ENCODE results near the gene IRX3. TPM values are rescaled to one million over a fixed set of nuclear protein-coding genes. Genes with fewer than 3 reads are reported as not detected.

The IRX3 gene
- total RNA-seq, 4 donors from 2014 or later: 0.97 to 15.0 (median 3.5) TPM

DNA sequence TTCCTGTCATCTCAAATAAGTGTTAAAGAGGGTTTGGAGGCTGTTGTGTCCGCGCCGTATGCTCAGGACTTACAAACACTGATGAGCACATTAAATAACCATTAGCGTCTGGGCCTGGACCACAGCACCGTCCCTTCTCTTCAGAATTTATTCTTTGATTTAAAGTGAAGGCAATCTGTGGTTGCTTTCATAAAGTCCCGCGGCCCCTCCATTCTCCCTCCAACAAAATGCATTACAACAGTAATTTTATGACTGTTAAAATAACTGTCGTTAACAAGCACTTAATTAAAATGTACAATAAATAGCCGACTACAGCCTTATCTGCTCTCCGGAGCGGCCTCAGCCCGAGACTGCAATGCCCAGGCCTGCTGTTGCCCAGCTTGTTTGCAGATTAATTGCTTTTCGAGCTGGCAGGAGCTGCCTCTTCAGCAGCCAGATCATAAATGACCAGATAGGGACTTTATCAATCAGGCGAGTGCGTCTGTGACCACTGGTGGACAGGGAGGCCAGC, 30.6 kb upstream of the IRX3 start:
- intact Hi-C loops (cut with DNase I; ENCODE audit: low total_unique reads): no loop called here
- no peaks in the 10 kb centered on the region for H3K9me3 ChIP-seq
- H3K36me3 ChIP-seq: no peaks in the 10 kb centered on the region
- H3K4me1 ChIP-seq: no peaks in the 10 kb centered on the region
- no peak for TF ChIP-seq POLR2A (IDR thresholded peaks at IDR 0.05)
- TF ChIP-seq, protein P1, sequence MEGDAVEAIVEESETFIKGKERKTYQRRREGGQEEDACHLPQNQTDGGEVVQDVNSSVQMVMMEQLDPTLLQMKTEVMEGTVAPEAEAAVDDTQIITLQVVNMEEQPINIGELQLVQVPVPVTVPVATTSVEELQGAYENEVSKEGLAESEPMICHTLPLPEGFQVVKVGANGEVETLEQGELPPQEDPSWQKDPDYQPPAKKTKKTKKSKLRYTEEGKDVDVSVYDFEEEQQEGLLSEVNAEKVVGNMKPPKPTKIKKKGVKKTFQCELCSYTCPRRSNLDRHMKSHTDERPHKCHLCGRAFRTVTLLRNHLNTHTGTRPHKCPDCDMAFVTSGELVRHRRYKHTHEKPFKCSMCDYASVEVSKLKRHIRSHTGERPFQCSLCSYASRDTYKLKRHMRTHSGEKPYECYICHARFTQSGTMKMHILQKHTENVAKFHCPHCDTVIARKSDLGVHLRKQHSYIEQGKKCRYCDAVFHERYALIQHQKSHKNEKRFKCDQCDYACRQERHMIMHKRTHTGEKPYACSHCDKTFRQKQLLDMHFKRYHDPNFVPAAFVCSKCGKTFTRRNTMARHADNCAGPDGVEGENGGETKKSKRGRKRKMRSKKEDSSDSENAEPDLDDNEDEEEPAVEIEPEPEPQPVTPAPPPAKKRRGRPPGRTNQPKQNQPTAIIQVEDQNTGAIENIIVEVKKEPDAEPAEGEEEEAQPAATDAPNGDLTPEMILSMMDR (IDR thresholded peaks at IDR 0.05): no peak
- no peak overlapping the region for H3K4me3 ChIP-seq
- no peaks in the 10 kb centered on the region for H3K27me3 ChIP-seq
- no peak overlapping the region for H3K27ac ChIP-seq
- DNase-seq: no peak

DNA sequence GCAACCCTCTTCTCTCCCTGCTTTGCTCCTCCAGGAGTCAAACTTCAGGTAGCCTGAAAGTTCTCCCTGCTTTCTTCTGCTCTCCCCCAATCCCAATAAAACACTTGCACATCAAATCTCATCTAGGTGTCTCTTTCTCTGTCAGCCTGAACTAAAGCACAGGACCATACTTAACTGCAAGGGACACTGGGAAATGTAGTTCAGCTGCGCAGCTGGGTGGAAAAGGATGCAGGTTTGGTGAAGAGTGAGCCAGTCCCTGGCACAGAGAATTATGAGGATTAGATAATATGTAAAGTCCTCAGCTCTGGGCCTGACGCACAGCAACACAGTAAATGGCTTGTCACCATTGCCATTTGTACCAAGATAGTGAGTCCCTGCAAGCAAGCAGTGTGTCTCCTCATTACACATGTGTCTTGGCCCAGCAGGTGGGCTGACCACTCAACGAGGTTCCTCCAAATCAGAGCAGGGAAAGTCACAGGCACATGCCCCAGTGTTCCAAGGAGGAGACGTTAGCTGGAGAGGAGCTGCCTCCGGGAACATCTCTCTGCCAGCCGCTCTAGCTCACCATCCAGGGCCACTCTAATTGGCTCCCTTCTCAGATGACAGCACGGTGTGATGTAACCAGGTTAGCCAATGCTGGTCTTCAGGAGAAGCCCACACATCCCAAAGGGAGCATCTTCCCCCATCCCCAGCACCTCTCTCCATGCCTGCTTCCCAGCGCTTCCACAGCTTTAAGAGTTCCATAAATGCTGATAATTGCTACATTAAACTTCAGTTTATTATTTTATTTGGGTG, 29.7 kb upstream of the IRX3 start:
- H3K36me3 ChIP-seq: no peaks in the 10 kb centered on the region
- TF ChIP-seq POLR2A (IDR thresholded peaks at IDR 0.05): no peak
- TF ChIP-seq, protein P1 (IDR thresholded peaks at IDR 0.05): no peak
- intact Hi-C loops (cut with DNase I; ENCODE audit: low total_unique reads): no loop called here

DNA sequence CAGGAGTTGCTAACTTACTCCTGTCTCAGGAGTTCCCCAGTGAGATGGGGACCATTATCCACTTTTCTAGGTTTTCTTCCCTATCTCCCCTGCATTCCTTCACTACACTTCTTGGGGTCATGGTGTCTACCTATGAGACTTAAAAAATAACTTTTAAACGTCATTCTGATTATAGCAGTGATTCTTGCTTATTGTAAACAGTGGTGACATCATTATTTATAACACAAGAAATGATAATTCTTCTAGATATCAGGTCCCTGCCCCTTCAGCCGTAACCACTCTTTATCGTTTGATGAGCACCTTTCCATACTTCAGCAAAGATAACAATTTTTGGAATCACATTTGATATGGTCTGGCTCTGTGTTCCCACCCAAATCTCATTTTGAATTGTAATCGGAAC, 27.2 kb upstream of the IRX3 start:
- intact Hi-C loops (cut with DNase I; ENCODE audit: low total_unique reads): no loop called here
- H3K36me3 ChIP-seq: no peaks in the 10 kb centered on the region
- TF ChIP-seq, protein P1 (IDR thresholded peaks at IDR 0.05): no peak
- TF ChIP-seq POLR2A (IDR thresholded peaks at IDR 0.05): no peak
- H3K27me3 ChIP-seq: no peaks in the 10 kb centered on the region
- DNase-seq: no peak
- H3K4me3 ChIP-seq: no peak overlapping the region
- no peaks in the 10 kb centered on the region for H3K4me1 ChIP-seq
- no peak overlapping the region for H3K27ac ChIP-seq
- no peaks in the 10 kb centered on the region for H3K9me3 ChIP-seq

More for the DNA sequence above, 29.7 kb upstream of the IRX3 start:
- DNase-seq: no peak
- Histone ChIP-seq H3K9me3 (no peaks in the 10 kb centered on the region), H3K27me3 (no peaks in the 10 kb centered on the region), H3K4me1 (no peaks in the 10 kb centered on the region), H3K27ac (no peak overlapping the region), H3K4me3 (no peak overlapping the region)

DNA sequence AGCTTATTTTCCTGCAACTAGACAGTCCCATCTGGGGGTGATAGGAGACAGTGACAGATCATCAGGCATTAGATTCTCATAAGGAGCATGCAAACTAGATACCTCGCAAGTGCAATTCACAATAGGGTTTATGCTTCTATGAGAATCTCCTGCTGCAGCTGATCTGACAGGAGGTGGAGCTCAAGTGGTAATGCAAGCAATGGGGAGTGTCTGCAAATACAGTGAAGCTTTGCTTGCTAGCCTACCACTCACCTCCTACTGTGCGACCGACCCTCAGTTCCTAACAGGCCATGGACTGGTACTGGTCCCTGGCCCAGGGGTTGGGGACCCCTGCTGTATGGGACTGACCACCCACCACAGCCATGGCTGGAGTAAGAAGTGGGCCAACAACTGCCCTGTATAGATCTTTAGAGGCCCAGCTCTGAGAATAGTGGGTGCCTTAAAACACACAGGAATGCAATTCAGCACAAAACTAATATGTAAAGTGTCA, 26.0 kb upstream of the IRX3 start:
- no peaks in the 10 kb centered on the region for H3K9me3 ChIP-seq
- DNase-seq: no peak
- no peaks in the 10 kb centered on the region for H3K4me1 ChIP-seq
- no peak for TF ChIP-seq POLR2A (IDR thresholded peaks at IDR 0.05)
- TF ChIP-seq, protein P1 (IDR thresholded peaks at IDR 0.05): no peak
- no peak overlapping the region for H3K27ac ChIP-seq
- H3K36me3 ChIP-seq: no peaks in the 10 kb centered on the region
- no peak overlapping the region for H3K4me3 ChIP-seq
- intact Hi-C loops (cut with DNase I; ENCODE audit: low total_unique reads): no loop called here
- H3K27me3 ChIP-seq: no peaks in the 10 kb centered on the region

DNA sequence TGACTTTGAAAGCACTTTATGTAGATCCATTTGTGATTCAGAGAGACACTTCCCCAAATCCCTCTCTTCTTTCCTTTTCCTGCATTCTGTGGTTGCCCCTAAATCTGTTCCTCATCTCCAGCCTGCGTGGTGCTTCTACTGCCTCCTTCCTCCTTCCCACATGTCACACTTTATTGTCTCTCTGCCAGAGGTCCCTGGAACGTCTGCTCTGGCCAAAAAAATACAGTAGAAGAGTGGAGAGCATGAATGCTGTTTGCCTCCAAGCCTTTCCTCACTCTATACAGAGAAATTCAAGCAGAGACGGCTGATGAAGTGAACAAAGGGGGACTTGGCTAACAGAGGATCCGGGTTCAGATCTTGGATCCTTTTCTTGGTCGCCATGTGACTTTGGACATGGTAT, 22.8 kb upstream of the IRX3 start:
- Histone ChIP-seq H3K9me3 (no peaks in the 10 kb centered on the region), H3K4me1 (no peaks in the 10 kb centered on the region), H3K27ac (no peak overlapping the region), H3K4me3 (no peak overlapping the region), H3K27me3 (no peaks in the 10 kb centered on the region), H3K36me3 (no peaks in the 10 kb centered on the region)
- no peak for DNase-seq
- intact Hi-C loops (cut with DNase I; ENCODE audit: low total_unique reads): no loop called here
- TF ChIP-seq, protein P1 (IDR thresholded peaks at IDR 0.05): no peak
- no peak for TF ChIP-seq POLR2A (IDR thresholded peaks at IDR 0.05)
